Mesodermal cell (in vitro differentiated cells): Measurements from ENCODE around the gene VIPR2.

Experiments
- H3K27ac ChIP-seq: 2 replicates; pipeline ENCODE4 v1.7.0; 2013; ENCODE audit warnings: mild to moderate bottlenecking, low read depth, low read length, moderate library complexity; ENCODE audit not compliant: severe bottlenecking
- H3K36me3 ChIP-seq: 2 replicates; pipeline ENCODE4 v1.7.1; 2013; ENCODE audit warnings: mild to moderate bottlenecking, low read length, moderate library complexity; ENCODE audit not compliant: control insufficient read depth, insufficient read depth
- H3K4me1 ChIP-seq: one replicate; pipeline ENCODE4 v1.7.1; 2013; ENCODE audit warnings: mild to moderate bottlenecking, low read length; ENCODE audit not compliant: insufficient read depth, control insufficient read depth, poor library complexity, severe bottlenecking
- H3K4me3 ChIP-seq: 2 replicates; pipeline ENCODE4 v1.7.0; 2013; ENCODE audit warnings: low read length, control low read depth, mild to moderate bottlenecking; ENCODE audit not compliant: insufficient read depth, poor library complexity, severe bottlenecking; ENCODE audit errors: extremely low read depth
- H3K9me3 ChIP-seq: 2 replicates; pipeline ENCODE4 v1.7.1; 2013; ENCODE audit warnings: mild to moderate bottlenecking, low read length, moderate library complexity; ENCODE audit not compliant: control insufficient read depth
- WGBS, 2 experiments: methylation state at CpG; one replicate each; pipeline ENCODE4 v1.1.5; 2013; ENCODE audit warnings: missing lambda C conversion rate in 2 of 2; ENCODE audit not compliant: insufficient coverage in 2 of 2; 5-methylcytosine and 5-hydroxymethylcytosine counted together

Gene VIPR2

DNA sequence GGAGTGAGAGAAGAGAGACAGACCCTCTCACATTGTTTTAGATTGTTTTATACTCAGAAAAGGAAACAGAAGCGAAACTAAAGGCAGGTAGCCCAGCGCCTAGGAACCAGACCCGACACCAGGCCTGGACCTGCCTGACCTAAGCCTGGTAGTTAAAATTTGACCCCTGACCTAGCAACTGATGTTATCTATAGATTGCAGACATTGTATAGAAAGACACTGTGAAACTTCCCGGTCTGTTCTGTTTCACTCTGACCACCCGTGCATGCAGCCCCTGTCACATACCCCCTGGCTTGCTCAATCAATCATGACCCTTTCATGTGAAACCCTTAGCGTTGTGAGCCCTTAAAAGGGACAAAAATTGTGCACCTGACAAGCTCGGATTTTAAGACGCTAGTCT, 31.6 kb downstream of the VIPR2 start:
- 56 to 73% methylated on average over 7 to 8 of the region's 8 CpGs for WGBS, 2 experiments
- Histone ChIP-seq H3K4me1 (no peaks in the 10 kb centered on the region), H3K9me3 (no peaks in the 10 kb centered on the region), H3K36me3 (no peaks in the 10 kb centered on the region), H3K27ac (no peak overlapping the region), H3K4me3 (no peak overlapping the region)

DNA sequence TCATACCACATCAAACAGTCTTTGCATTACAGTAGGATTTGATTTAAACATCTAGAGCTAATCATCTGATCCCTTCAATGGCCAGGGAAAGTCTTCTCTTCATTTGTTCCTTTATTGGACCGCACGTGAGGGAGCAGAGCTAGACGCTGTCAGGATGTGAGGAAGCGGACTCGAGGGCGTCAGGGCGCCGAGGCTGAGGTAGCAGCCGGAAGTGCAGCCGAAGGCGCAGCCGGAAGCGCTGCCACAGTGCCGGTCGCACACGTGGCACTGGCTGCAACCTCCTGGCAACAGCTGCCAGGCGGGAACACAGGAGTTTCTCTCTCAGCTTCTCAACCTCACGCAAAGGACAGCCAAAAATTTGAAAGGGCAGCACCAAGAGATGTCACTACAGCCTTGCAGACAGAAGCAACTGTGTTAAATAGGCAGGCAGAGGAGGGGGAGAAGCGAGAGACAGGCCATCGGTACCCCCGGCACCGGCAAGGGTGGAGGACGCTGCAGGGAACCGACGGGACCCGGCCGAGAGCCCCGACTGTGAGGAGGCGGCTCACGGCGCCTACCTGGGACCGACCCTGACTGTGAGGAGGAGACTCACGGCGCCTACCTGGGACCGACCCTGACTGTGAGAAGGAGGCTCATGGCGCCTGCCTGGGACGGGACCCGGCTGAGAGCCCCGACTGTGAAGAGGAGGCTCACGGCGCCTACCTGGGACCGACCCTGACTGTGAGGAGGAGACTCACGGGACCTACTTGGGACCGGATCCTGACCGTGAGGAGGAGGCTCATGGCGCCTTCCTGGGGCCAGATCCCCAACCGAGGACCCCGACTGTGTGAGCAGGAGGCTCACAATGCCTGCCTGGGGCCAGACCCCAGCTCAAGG, 32.3 kb downstream of the VIPR2 start:
- H3K27ac ChIP-seq, result no peak overlapping the region
- H3K4me1 ChIP-seq, result no peaks in the 10 kb centered on the region
- no peaks in the 10 kb centered on the region for H3K9me3 ChIP-seq
- H3K4me3 ChIP-seq, result no peak overlapping the region
- H3K36me3 ChIP-seq, result no peaks in the 10 kb centered on the region
- WGBS, 2 experiments, result 90% methylated on average over 34 to 47 of the region's 48 CpGs

DNA sequence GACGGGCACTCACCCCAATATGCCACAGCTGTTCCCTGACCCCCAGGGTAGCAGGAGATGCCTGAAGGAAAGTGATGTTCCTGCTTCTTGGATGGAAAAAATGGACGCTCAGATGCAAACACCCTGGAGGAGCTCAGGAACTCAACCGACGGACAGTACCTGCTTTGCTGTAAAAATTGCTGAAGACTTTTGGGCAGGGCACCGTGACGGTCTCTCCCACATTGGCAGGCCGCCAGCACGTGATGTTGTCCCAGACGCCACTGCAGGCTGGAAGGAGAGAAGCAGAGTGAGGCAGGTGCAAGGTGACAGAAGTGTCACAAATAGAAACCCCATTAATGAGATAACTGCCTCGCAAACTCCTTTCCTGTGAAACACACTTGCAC, 35.0 kb downstream of the VIPR2 start:
- Histone ChIP-seq H3K4me1 (peaks cover 3% of the 10 kb centered on the region), H3K9me3 (no peaks in the 10 kb centered on the region), H3K36me3 (no peaks in the 10 kb centered on the region), H3K27ac (no peak overlapping the region), H3K4me3 (no peak overlapping the region)
- 88 to 92% methylated on average over 3 to 6 of the region's 10 CpGs for WGBS, 2 experiments

GRCh38 chr7:159108941-159109652, 35.6 kb downstream of the VIPR2 start:
- no peaks in the 10 kb centered on the region for H3K36me3 ChIP-seq
- peaks cover 3% of the 10 kb centered on the region for H3K4me1 ChIP-seq
- H3K27ac ChIP-seq, result no peak overlapping the region
- 88 to 89% methylated on average over 6 to 7 of the region's 9 CpGs for WGBS, 2 experiments
- no peak overlapping the region for H3K4me3 ChIP-seq
- H3K9me3 ChIP-seq, result no peaks in the 10 kb centered on the region

DNA sequence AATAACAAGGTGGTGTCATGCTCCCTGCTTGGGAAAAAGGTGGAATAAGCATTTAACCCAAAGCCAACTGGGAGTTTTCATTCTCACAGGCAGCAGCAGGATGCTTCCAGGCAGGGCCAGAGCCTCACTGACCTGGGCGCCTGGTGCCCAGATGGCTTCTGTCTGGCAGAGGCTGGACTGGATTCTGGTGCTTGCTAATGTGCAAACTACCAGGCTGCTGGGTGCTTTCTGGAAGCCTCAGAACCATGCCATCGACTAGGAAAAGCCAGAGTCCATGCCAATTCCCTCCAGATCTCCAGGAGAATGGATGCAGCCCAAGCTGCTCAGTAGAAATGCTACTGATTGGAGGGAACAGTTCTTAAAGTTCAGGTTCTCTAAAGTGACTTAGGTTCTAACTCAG, 36.2 kb downstream of the VIPR2 start:
- no peak overlapping the region for H3K4me3 ChIP-seq
- peaks cover 3% of the 10 kb centered on the region for H3K4me1 ChIP-seq
- no peaks in the 10 kb centered on the region for H3K36me3 ChIP-seq
- WGBS, 2 experiments, result 92 to 96% methylated on average over 2 of the region's 2 CpGs
- no peak overlapping the region for H3K27ac ChIP-seq
- no peaks in the 10 kb centered on the region for H3K9me3 ChIP-seq

DNA sequence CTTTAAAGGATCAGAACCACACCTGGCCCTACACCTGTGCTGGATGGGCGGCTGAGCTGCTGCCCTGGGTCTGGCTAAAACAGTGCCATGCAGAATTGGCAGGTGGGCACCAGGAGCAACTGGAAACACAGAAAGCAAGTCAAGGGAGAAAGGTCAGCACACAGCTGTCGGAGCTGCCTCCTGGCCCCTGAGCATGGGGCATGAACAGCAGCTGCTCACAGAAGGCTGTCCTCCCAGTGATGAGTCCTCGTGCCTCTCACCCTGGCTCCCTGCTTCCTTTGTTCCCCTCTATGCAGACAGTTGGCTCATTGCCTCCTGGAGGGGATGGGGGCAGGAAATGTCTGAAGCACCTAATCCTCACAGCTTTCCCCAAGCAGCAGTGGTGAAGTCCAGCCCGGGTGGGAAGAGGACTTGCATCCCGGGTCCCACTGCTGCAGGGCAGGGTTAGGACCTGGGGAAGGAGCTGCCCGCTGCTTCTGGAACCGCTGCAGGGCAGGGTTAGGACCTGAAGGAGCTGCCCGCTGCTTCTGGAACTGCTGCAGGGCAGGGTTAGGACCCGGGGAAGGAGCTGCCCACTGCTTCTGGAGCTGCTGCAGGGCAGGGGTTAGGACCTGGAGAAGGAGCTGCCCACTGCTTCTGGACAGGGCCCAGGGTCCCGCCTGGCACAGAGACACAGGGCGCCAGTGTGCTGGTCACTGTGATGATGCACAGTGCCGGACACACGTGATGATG, 37.3 kb downstream of the VIPR2 start:
- peaks cover 3% of the 10 kb centered on the region for H3K4me1 ChIP-seq
- no peaks in the 10 kb centered on the region for H3K9me3 ChIP-seq
- 83 to 90% methylated on average over 9 to 11 of the region's 13 CpGs for WGBS, 2 experiments
- no peaks in the 10 kb centered on the region for H3K36me3 ChIP-seq
- no peak overlapping the region for H3K4me3 ChIP-seq
- H3K27ac ChIP-seq, result no peak overlapping the region

DNA sequence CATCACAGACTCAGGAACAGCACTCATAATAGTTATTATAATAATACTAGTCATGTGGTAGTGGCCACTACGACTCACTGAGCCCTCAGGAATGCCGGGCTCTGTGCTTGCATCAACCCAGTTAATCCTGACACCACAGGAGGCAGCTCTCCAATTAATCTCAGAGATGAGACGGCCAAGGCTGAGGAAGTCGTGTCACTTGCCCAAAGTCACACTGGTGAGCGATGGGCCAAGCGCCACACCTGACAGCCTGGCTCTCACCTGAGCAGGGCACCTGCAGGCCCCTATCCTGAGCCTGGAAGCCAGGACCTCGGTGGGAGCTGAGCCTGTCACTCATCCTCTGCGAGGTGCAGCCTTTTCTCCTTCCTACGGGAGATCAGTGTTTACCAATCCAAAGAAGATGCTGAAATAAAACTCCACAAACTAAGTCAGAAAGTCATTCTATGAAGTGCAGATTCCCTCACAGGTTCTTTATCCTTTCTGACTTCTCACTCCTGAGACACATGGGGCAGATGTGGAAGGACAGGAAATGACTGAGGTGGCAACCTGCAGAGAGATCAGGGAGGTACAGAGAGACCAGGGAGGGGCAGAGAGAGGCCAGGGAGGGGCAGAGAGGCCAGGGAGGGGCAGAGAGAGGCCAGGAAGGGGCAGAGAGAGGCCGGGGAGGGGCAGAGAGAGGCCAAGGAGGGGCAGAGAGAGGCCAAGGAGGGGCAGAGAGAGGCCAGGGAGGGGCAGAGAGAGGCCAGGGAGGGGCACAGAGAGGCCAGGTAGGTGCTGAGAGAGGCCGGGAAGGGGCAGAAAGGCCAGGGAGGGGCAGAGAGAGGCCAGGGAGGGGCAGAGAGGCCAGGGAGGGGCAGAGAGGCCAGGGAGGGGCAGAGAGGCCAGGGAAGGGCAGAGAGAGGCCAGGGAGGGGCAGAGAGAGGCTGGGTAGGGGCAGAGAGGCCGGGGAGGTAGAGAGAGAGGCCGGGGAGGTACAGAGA, 38.5 kb downstream of the VIPR2 start:
- peaks cover 3% of the 10 kb centered on the region for H3K4me1 ChIP-seq
- H3K36me3 ChIP-seq, result no peaks in the 10 kb centered on the region
- no peak overlapping the region for H3K27ac ChIP-seq
- no peaks in the 10 kb centered on the region for H3K9me3 ChIP-seq
- 47 to 54% methylated on average over 9 to 13 of the region's 13 CpGs for WGBS, 2 experiments
- H3K4me3 ChIP-seq, result no peak overlapping the region

DNA sequence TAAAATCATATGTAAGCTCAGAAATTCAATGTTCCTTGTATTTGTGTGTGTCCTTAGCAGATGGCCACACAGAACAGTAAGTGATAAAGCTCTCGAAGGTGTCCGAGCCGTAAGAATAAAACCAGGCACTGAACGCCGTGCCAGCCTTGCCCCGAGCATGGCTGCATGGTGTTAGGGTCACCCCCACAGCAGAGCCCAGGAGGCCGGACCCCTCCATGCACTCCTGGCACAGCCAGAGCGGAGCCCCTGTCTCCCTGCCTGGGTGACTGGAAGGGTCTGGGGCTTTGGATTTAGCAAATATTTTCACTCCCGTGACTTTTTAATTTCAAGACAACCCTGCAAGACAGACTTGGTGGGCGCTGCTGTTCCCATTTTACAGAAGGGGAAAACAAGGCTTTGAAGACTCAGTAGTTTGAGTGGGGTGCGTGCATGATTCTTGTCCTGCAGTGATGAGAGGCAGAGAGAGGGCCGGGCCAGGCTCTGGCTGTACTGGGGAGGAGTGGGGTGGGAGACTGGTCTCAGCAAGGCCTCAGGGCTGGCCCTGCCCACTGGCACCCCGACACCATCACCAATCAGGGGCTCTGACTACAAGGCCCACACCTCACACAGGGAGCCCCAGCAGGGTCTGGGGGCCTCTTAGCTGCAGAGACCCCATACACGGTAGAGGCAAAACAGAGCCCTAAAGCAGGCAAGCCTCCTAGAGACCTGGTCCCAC, 39.4 kb downstream of the VIPR2 start:
- WGBS, 2 experiments, result 90 to 95% methylated on average over 11 to 13 of the region's 14 CpGs
- peaks cover 3% of the 10 kb centered on the region for H3K4me1 ChIP-seq
- no peaks in the 10 kb centered on the region for H3K36me3 ChIP-seq
- H3K27ac ChIP-seq, result no peak overlapping the region
- H3K9me3 ChIP-seq, result no peaks in the 10 kb centered on the region
- H3K4me3 ChIP-seq, result no peak overlapping the region

GRCh38 chr7:159104188-159104920, 40.3 kb downstream of the VIPR2 start:
- Histone ChIP-seq H3K4me1 (peaks cover 3% of the 10 kb centered on the region), H3K27ac (no peak overlapping the region), H3K9me3 (no peaks in the 10 kb centered on the region), H3K36me3 (no peaks in the 10 kb centered on the region), H3K4me3 (no peak overlapping the region)
- WGBS, 2 experiments, result 92 to 95% methylated on average over 9 to 18 of the region's 19 CpGs
